GM21367 (cell line): ENCODE measurements around the gene ZBTB12.
"Not testable (repeated sequence)": the region's sequence is repeated elsewhere in the genome, so short reads cannot be mapped to it uniquely, and the experiment has no call there.

Experiments
- ATAC-seq: cut with Tn5 transposase; IDR thresholded peaks from one replicate; pipeline ENCODE4 v1.9.1; 2021; ENCODE audit not compliant: unreplicated experiment

Gene ZBTB12

DNA sequence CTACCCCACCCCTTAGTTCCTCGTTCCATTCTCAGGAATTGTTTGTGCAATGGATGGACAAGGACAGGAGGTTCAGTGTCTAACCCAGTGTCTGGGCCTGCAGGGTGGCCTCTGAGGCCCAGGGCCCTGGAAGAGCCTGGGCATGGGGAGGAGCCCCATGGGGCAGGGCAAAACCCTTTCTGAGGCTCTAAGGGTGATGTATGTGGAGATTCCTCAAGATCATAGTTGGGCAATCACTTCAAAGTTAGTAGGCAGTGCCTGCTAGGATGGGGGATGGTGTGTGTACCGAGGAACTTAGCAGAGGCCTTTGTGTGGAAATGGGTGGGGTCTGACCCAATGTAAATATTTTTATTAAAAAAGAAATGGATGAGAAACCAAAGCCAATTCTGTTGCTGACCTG, 18.9 kb upstream of the ZBTB12 start:
- ATAC-seq = no peak

DNA sequence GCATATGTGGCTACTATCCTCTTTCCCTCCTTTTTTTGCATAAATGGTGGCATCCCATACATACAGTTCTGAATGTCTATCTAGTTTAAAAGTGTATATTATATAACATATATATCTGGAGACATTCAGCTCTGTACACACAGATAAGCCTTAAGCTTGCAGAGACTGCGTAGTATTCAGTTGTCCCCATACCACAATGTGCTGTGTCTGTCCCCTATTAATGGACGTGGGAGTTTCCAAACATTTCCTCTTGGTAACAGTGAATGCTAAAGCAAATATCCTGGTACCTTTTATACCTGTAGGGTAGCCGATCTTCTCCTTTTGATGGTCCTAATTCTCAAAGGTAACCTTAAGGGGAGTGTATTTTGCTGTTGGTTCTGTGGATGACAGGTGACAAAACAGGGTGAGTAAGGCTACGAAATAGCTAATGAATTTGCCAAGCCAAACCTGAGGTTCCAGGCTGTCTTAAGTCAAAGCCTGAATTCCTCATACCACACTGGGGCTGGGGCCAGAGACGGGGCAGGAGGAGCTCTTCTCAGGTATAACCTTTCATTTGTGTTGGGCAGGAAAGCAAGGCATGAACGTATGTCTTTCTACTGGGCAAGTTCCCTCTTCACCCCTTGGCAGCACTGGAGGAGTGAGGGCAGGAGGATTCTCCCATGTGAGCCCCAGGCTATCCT, 17.9 kb upstream of the ZBTB12 start:
- ATAC-seq = no peak

DNA sequence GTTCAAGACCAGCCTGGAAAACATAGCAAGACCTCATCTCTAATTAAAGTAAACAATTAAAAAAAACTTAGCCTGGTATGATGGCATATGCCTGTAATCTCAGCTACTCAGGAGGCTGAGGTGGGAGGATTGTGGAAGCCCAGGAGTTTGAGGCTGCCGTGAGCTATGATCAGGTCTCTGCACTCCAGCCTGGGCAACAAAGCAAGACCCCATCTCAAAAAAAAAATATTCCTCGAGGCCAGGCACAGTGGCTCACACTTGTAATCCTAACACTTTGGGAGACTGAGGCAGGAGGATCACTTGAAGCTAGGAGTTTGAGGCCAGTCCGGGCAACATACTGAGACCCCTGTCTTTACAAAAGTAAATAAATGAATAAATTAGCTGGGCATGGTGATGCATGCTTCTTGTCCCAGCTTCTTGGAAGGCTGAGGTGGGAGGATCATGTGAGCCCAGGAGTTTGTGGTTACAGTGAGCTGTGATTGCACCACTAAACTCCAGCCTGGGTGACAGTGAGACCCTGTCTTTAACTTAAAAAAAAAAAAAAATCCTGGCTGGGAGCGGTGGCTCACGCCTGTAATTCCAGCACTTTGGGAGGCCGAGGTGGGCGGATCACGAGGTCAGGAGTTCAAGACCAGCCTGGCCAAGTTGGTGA, 16.3 kb upstream of the ZBTB12 start:
- ATAC-seq = no peak

DNA sequence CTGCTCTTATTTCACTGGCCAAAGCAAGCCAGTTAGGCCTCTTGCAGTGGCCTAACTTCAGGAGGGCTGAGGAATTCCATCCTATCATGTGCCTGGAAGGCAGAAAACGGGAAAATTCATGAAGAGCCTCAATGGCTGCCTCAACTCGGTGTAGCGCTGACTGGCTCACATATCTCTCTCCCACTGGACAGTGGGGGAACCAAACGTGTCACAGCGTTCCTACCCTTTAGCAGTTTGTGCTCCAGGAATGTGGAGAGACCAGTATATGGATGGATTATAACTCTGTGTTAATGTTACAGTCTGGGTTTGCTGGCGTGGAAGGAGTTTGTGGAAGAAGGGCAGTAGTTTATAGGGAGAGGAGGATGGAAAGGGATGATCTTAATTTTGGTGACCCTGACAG, 13.9 kb upstream of the ZBTB12 start:
- no peak for ATAC-seq

DNA sequence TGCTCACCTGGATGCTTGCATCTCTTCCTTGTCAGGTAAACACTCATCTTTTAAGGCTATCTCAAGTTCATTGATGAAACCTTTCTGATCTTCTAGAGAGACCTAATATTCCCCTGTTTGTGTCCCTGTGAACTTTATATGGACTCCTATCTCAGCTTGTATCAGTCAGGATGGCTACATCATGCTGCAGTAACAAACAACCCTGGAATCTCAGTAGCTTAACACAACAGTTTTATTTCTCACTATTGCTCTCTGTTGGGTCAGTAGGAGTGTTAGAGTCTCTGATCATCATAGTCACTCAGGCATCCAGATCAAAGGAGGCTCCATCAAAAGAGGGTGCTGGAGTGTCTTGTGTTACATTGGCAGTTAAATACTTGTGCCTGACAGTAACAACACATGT, 13.5 kb upstream of the ZBTB12 start:
- no peak for ATAC-seq

DNA sequence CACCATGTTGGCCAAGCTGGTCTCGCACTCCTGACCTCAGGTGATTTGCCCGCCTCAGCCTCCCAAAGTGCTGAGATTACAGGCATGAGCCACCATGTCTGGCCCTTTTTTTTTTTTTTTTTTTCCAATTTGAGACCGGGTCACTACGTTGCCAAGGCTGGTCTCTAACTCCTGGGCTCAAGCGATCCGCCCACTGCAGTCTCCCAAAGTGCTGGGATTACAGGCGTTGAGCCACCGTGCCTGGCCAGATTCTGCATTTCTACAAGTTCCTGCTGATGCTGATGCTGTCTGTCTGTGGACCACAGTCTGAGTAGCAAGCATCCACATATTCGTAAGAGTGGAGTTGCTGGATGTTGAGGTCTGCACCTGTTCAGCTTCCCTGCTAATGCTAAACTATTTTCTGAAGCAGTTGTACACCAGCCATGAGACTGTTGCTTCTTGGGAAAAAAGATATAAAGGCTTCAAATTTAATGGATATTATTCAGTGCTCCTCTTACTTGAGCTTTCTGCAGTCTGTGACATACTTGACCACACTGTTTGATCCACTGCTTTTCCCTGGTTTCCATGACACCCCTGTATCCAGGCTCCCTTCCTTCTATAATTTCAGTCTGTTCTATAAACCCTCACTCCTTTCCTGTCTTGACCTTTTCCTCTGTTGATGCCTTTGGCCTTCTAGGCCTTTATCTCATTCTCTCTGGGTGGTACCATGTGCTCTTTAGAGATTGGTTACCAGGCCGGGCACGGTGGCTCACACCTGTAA, 10.1 kb upstream of the ZBTB12 start:
- ATAC-seq = no peak

DNA sequence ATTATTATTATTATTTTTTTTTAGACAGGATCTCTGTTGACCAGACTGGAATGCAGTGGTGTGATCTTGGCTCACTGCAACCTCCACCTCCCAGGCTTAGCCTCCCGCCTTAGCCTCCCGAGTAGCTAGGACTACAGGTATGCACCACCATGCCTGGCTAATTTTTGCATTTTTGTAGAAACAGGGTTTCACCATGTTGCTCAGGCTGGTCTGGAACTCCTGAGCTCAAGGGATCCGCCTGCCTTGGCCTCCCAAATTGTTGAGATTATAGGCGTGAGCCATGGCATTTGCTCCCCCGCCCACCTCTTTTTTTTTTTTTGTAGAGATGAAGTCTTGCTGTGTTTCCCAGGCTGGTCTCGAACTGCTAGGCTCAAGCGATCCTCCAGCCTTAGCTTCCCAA, 7.4 kb upstream of the ZBTB12 start:
- ATAC-seq = not testable (repeated sequence)

DNA sequence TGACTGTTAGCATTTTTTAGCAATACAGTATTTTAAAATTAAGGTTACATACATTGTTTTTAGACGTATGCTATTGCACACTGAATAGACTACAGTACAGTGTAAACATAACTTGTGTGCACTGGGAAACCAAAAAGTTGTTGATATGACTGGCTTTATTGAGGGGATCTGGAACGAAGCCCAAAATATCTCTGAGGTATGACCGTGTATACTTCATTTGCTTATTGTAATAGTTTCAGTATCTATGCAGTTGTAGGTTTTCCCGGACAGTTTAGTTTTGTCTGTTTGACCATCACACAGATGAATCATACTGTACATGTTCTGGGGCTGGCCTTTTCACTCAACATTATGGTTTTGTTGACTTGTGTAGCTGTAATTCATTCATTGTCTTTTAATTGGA, 6.9 kb upstream of the ZBTB12 start:
- no peak for ATAC-seq

DNA sequence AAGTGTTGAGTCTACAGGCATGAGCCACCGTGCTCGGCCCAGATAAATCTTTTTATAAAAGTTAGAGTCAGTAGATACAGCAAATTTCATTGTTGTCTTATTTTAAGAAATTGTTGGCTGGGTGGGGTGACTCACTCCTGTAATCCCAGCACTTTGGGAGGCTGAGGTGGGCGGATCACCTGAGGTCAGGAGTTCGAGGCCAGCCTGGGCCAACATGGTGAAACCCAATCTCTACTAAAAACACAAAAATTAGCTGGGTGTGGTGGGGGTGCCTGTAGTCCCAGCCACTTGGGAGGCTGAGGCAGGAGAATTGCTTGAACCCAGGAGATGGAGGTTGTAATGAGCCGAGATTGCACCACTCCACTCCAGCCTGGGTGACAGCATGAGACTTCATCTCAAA, 6.4 kb upstream of the ZBTB12 start:
- ATAC-seq = not testable (repeated sequence)

DNA sequence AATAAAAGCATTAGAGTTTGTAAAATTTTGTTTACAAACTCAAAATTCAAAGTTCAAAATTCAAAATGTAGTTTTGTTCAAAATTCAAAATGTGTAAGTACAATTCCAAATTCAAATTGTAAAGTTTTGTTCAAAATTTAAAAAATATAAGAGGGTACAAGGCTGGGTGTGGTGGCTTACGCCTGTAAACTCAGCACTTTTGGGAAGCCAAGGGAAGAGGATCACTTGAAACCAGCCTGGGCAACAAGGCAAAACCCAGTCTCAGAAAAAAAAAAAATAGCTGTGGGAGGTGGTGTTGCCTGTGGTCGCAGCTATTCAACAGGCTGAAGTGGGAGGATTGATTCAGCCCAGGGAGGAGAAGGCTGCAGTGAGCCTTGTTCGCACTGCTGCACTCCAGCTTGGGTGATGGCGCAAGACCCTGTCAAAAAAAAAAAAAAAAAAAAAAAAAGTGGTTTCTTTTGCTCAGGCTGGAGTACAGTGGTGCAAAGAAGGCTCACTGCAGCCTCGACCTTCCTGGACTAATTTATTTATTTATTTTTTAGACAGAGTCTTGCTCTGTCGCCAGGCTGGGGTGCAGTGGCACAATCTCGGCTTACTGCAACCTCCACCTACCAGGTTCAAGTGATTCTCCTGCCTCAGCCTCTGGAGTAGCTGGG, 5.4 kb upstream of the ZBTB12 start:
- no peak for ATAC-seq

DNA sequence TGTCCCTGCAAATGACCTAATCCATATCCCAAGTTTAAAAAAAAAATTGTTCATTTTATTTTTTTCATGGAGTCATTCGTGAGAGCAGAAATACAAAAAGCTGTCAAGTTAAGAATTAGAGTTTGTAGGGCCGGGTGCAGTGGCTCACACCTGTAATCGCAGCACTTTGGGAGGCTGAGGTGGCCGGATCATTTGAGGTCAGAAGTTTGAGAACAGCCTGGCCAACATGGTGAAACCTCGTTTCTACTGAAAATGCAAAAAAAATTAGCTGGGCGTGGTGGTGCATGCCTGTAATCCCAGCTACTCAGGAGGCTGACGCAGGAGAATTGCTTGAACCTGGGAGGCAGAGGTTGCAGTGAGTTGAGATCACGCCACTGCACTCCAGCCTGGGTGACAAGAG, 4.8 kb upstream of the ZBTB12 start:
- not testable (repeated sequence) for ATAC-seq

DNA sequence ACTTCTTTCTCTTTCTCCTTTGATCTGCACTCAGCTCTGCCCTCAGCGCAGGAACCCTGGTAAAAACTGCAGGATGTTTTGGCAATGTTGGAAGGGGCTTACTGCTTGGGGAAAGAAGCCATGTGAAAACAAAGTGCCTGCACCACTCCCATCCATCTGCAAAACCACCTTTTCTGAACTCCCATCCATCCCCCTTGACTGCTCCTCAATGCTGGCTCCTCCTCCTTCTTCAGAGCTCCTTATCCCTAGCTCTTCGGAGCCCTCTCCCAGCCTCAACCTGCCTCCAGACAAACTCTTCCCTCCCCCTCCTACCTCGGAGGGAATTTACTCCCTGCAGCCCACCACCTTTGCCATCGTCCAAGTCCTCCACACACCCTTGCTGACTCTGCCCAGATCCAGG, 4.2 kb upstream of the ZBTB12 start:
- no peak for ATAC-seq

DNA sequence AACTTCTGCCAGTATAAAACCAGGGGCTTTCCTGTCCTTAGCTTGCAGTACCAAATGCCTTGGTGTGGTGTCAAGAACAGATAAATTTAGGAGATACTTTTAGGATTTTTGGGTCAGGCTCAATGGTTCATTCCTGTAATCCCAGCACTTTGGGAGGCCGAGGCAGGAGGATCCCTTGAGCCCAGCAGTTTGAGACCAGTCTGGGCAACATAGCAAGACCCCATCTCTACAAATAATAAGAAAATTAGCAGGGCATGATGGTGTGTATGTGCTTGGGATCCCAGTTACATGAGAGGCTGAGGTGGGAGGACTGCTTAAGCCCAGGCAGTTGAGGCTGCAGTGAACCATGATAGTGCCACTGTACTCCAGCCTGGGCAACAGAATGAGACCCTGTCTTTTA, 3.2 kb upstream of the ZBTB12 start:
- ATAC-seq = no peak

DNA sequence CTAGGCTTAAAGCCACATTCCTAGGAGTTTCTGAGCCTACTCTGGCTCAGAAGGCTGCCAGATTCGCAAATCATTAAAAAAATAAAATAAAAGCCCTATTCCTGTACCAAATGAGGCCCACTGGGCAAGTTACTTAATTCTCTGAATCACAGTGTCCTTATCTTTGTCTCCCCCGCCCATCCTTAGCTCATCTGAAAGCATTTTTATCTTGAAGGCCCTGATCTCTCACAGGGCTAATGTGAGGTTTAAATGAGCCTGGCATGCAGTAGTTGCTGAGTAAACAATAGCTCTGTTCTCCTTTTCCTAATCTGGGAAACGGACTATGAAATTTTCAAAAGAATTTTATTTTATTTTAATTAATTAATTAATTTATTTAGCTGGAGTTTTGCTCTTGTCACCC, 2.1 kb upstream of the ZBTB12 start:
- no peak for ATAC-seq

DNA sequence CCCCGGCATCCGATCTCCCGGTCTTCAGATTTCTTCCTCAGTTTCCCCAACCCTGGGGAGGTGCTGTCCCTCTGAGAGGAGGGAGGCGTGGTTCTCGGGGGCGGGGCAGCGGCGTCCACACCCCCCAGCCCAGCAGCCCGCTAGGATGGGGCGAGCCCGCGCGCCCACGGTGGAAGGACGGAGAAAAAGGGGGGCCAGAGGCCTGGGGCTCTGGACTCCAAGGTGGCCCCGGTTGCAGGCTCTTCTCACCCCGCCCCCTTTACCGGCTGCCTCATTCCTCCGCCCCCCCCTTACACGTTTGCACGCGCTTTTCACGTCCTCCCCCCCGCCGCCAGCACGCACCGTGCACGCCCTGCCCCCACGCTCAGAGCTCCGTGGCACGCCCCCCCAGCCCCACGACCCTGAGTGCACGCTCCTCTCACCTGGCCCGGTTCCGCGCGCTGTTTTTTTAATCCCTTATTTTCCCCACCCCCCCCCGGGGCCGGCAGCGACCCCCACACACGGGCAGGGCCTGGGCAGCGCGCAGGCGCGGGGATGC, 402 bp downstream of the ZBTB12 start:
- ATAC-seq = no peak

DNA sequence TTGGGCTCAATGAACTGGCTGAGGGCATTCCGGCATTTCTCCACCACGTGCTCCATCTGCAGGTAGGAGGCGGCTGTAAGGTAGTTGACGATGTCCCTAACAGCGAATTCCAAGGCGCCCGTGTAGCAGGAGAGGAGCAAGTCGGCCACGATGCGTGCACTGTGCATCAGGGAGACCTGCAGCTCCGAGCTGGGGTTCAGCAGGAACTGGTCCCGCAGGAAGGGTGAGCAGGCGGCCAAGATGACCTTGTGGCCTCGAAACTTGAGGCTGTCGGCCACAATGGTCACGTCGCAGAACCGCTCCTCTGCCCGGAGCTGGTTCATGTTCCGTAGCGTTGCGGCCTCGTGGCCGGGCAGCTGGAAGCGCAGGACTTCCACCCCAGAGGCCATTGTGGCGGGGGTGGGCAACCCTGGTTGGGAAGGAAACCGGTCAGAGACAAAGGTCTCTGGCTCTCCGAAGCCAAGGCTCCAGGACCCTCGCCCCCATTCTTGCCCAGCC, 920 bp downstream of the ZBTB12 start:
- ATAC-seq = no peak

DNA sequence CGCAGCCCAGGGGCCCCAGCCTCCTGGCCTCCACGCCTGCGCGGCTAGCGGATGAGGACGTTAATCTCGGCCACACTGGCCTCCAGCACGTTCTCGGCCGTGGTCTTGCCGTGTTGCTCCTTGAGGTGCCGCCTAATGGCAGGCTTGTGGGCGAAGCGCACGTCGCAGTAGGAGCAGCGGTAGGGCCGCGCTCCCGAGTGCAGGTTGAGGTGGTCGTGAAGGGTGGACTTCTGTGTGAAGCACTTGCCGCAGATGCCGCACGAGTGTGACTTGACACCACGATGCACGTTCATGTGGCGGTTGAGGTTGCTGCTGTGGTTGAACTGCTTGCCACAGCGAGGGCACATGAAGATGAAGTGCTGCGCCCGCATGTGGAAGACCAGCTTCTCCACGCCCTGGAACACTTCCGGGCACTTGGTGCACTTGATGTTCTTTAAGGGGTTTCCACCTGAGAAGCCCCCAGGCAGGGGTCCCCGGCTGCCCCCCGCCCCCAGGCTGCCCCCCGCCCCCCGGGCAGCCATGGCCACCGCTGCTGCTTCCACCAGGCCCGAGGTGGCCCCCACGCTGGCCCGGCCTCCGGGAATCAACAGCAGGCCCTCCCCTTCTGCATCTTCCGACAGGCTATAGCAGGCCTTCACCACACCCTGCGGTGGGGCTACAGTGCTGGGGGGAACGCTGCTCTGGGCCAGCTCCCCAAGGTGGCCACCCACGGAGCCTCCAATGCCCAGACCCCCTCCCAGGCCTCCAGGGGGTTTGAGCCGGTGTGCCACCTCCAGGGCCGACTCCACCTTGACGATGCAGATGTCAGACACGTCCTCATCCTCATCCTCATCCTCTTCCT, 1.8 kb downstream of the ZBTB12 start:
- ATAC-seq = no peak

DNA sequence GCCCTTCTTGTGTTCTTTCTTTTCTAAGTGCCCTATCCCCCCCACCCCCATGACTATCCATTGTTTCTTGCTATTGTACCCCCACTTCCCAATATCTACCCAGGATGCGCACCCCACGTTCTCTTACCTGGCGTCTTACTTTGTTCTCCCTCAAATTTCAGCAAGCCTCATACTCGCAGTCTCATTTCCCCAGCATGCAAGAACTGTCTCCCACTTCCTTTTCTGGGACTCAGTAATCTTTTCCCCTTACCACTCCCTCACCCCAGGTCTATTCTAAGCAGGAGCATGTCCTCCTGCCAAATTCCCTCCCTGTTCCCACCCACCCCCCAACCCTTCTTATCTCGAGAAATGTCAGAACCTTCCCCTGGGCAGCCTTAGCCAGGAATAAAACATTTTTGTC, 2.7 kb downstream of the ZBTB12 start:
- ATAC-seq = no peak

DNA sequence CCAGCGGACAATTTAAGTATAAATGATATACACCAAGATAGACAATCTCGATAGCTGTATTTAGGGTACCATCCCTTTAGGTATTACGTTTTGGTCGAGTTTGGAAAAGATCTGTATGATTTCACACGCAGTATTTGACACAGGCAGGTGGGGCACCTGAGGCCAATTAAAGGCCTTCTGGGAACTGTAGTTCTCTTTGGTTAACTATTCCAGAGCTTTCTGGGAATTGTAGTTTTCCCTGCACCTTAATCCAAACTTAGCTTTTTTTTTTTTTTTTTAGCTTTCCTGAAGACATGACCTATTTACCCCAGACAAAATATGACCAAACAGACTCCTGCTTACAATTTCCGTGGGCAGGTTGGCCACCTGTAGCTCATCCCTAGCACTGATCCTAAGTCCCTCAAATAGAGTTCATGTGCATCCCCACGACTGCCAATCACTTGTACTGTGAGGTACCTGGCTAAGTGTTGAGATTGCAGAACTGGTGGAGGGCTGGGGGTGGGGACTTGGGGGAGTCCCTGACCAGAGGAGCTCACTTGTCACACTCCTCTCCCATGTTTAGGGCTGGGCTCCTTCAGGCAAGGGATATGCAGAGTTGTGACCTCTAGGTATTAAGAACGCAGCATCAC, 3.4 kb downstream of the ZBTB12 start:
- ATAC-seq = no peak
